A549 (cell line): ENCODE results near the gene FBLN5. TPM values are rescaled to one million over a fixed set of nuclear protein-coding genes. Genes with fewer than 3 reads are reported as not detected.

Experiments used
- ATAC-seq, 2 experiments: fragments of 200-7000 bp in 1 of 2; fragments of >200 bp in 1 of 2; cut with Nextera tagmentation in 1 of 2; cut with Tn5 transposase in 1 of 2; 3 replicates each; pipeline versions ENCODE4 v1.8.0 to v1.9.1; 2018 to 2020; ENCODE audit warnings: mild to moderate bottlenecking in 1 of 2, moderate library complexity in 1 of 2
- CTCF ChIA-PET: fragments of 300-600 bp; sonication (Branson Sonifier 250); formaldehyde crosslinking; extraction: SDS; loops from one replicate; lab custom pipeline; 2021; ENCODE audit warnings: antibody characterized with exemption, inconsistent platforms; lab: Yijun Ruan, JAX
- POLR2A ChIA-PET: fragments of 350-600 bp; formaldehyde crosslinking; extraction: SDS; loops from one replicate; lab custom pipeline; 2021; ENCODE audit warnings: antibody characterized with exemption, inconsistent platforms; lab: Yijun Ruan, JAX
- DNase-seq, 2 experiments: peaks; one replicate each; pipeline versions ENCODE4 v3.0.0 to v3.0.0-alpha.2; 2011 to 2016; ENCODE audit warnings: low read depth in 1 of 2, low spot score in 1 of 2
- FAIRE-seq: peaks from 2 replicates; lab custom pipeline; 2011; peaks lifted over from hg19 to GRCh38; lab: Jason Lieb, UNC
- H3K27ac ChIP-seq, 2 experiments: fragments of >200 bp; sonication (Bioruptor Twin); formaldehyde crosslinking; 3 replicates each; pipeline ENCODE4 v1.5.1; 2016 to 2017
- H3K4me1 ChIP-seq: fragments of >200 bp; sonication (Bioruptor Twin); formaldehyde crosslinking; 3 replicates; pipeline ENCODE4 v1.6.1; 2016
- H3K4me2 ChIP-seq: fragments of >200 bp; sonication (Bioruptor Twin); formaldehyde crosslinking; 3 replicates; pipeline ENCODE4 v1.6.1; 2016
- H3K4me3 ChIP-seq: fragments of >200 bp; sonication (Bioruptor Twin); formaldehyde crosslinking; 3 replicates; pipeline ENCODE4 v1.5.1; 2016
- H3K9me3 ChIP-seq: fragments of >200 bp; sonication (Bioruptor Twin); formaldehyde crosslinking; 3 replicates; pipeline ENCODE4 v1.6.1; 2016
- CBX2 ChIP-seq: fragments of 200-600 bp; sonication (generic); IDR thresholded peaks from 2 replicates; pipeline ENCODE4 v1.6.1; 2016; ENCODE audit warnings: low read depth, mild to moderate bottlenecking, borderline replicate concordance
- CBX8 ChIP-seq: fragments of 200-600 bp; sonication (generic); IDR thresholded peaks from 2 replicates; pipeline ENCODE4 v1.6.1; 2016
- CHD2 ChIP-seq: fragments of 150-350 bp; IDR thresholded peaks from 2 replicates; pipeline ENCODE4 v1.6.1; 2014; ENCODE audit warnings: low read length; ENCODE audit not compliant: partially characterized antibody
- EHF ChIP-seq: fragments of 250-450 bp; sonication (Bioruptor Pico); IDR thresholded peaks from 2 replicates; pipeline ENCODE4 v1.5.0; 2020; ENCODE audit warnings: mild to moderate bottlenecking
- EHMT2 ChIP-seq: fragments of 200-600 bp; sonication (generic); IDR thresholded peaks from 2 replicates; pipeline ENCODE4 v1.6.1; 2016; ENCODE audit warnings: antibody characterized with exemption, low read depth, mild to moderate bottlenecking, moderate library complexity
- ESRRA ChIP-seq: fragments of 150-350 bp; IDR thresholded peaks from 2 replicates; pipeline ENCODE4 v1.6.1; 2014; ENCODE audit warnings: mild to moderate bottlenecking, low read length, borderline replicate concordance
- FOSL2 ChIP-seq, 2 experiments: fragments of 450-650 bp in 1 of 2; fragments of >200 bp in 1 of 2; sonication (Bioruptor Twin) in 1 of 2; formaldehyde crosslinking; IDR thresholded peaks; 2 replicates each; pipeline versions ENCODE4 v1.5.0 to v1.6.1; 2016 to 2020; ENCODE audit warnings: mild to moderate bottlenecking in 1 of 2, moderate library complexity in 1 of 2
- HDAC2 ChIP-seq: fragments of 200-600 bp; sonication (generic); IDR thresholded peaks from 2 replicates; pipeline ENCODE4 v1.6.1; 2016
- HEYL ChIP-seq: fragments of 250-450 bp; sonication (Bioruptor Pico); IDR thresholded peaks from 2 replicates; pipeline ENCODE4 v1.8.0; 2021; ENCODE audit warnings: mild to moderate bottlenecking, moderate library complexity
- HOXA7 ChIP-seq: fragments of 250-450 bp; sonication (Bioruptor Pico); IDR thresholded peaks from 2 replicates; pipeline ENCODE4 v1.5.0; 2020; ENCODE audit warnings: mild to moderate bottlenecking, moderate library complexity
- HOXB13 ChIP-seq: fragments of 250-450 bp; sonication (Bioruptor Pico); IDR thresholded peaks from 2 replicates; pipeline ENCODE4 v1.5.0; 2020; ENCODE audit warnings: low read depth, mild to moderate bottlenecking, moderate library complexity
- KDM5A ChIP-seq: fragments of 200-600 bp; sonication (generic); IDR thresholded peaks from 2 replicates; pipeline ENCODE4 v1.6.1; 2016; ENCODE audit warnings: antibody characterized with exemption, mild to moderate bottlenecking
- MAFK ChIP-seq: fragments of 450-650 bp; IDR thresholded peaks from 2 replicates; pipeline ENCODE4 v1.6.1; 2014; ENCODE audit not compliant: partially characterized antibody
- MYC ChIP-seq: IDR thresholded peaks from 2 replicates; pipeline ENCODE4 v1.6.1; 2012; ENCODE audit warnings: mild to moderate bottlenecking, inconsistent platforms, low read length, improper control_type of control experiment, borderline replicate concordance
- NFE2L2 ChIP-seq: fragments of 150-350 bp; conservative IDR thresholded peaks from 2 replicates; pipeline ENCODE4 v1.6.1; 2014; ENCODE audit warnings: low read length
- NPAS2 ChIP-seq: fragments of 250-450 bp; sonication (Bioruptor Pico); IDR thresholded peaks from 2 replicates; pipeline ENCODE4 v1.8.0; 2022; ENCODE audit warnings: mild to moderate bottlenecking, moderate library complexity, borderline replicate concordance
- NR3C1 ChIP-seq: fragments of >200 bp; sonication (Bioruptor Twin); formaldehyde crosslinking; IDR thresholded peaks from 3 replicates; pipeline ENCODE4 v1.6.1; 2017
- PHF8 ChIP-seq: fragments of 200-600 bp; sonication (generic); IDR thresholded peaks from 2 replicates; pipeline ENCODE4 v1.6.1; 2016; ENCODE audit warnings: low read depth, mild to moderate bottlenecking, antibody characterized with exemption, moderate library complexity, borderline replicate concordance
- POLR2A ChIP-seq: IDR thresholded peaks from 2 replicates; pipeline ENCODE4 v1.6.1; 2012; ENCODE audit warnings: mild to moderate bottlenecking, low read length
- POLR2AphosphoS2 ChIP-seq: conservative IDR thresholded peaks from 2 replicates; pipeline ENCODE4 v1.6.1; 2012; ENCODE audit warnings: low read length, improper control_type of control experiment, inconsistent platforms
- RARB ChIP-seq: fragments of 250-450 bp; sonication (Bioruptor Pico); IDR thresholded peaks from 2 replicates; pipeline ENCODE4 v1.8.0; 2021; ENCODE audit warnings: mild to moderate bottlenecking, moderate library complexity
- TP53 ChIP-seq: fragments of 250-450 bp; sonication (Bioruptor Pico); IDR thresholded peaks from 2 replicates; pipeline ENCODE4 v1.5.0; 2021; ENCODE audit warnings: mild to moderate bottlenecking, moderate library complexity
- ZFP36 ChIP-seq: fragments of 450-650 bp; IDR thresholded peaks from 2 replicates; pipeline ENCODE4 v1.6.1; 2014; ENCODE audit warnings: borderline replicate concordance; ENCODE audit not compliant: partially characterized antibody
- WGBS: methylation state at CpG from one replicate; pipeline ENCODE4 v1.1.6; 2017; ENCODE audit errors: missing lambda C conversion rate; 5-methylcytosine and 5-hydroxymethylcytosine counted together
- polyA plus RNA-seq, 4 experiments: library from polyadenylated mRNA; depleted of rRNA in 3 of 4; stranded (reverse); fragments of >200 nt; fragmentation: RNase III in 1 of 4; extraction: RNeasy Plus Mini Kit Qiagen cat#74134 plus additional on column Dnase treatment in 1 of 4; gene quantifications; 2 replicates in 3 of 4; 3 replicates in 1 of 4; pipeline ENCODE4 v1.2.3, GENCODE V29; 2011 to 2017
- TF ChIP-seq, protein P1 (sequence below): fragments of >200 bp; sonication (Bioruptor Twin); formaldehyde crosslinking; IDR thresholded peaks from 2 replicates; pipeline ENCODE4 v1.6.1; 2016
- TF ChIP-seq, protein P2 (sequence below): fragments of 150-350 bp; IDR thresholded peaks from 2 replicates; pipeline ENCODE4 v1.6.1; 2014; ENCODE audit warnings: low read depth, mild to moderate bottlenecking, low read length
- TF ChIP-seq, protein P3 (sequence below): IDR thresholded peaks from 2 replicates; pipeline ENCODE4 v1.6.1; 2012
- TF ChIP-seq, protein P4 (sequence below): fragments of 250-450 bp; sonication (Bioruptor Pico); IDR thresholded peaks from 2 replicates; pipeline ENCODE4 v1.5.0; 2021; ENCODE audit warnings: mild to moderate bottlenecking, moderate library complexity, borderline replicate concordance
- TF ChIP-seq, protein P5 (sequence below): IDR thresholded peaks from 2 replicates; pipeline ENCODE4 v1.6.1; 2012; ENCODE audit warnings: low read depth, borderline replicate concordance
- TF ChIP-seq, protein P6 (sequence below): fragments of 450-650 bp; IDR thresholded peaks from 2 replicates; pipeline ENCODE4 v1.6.1; 2014; ENCODE audit warnings: antibody characterized with exemption

The FBLN5 gene
- polyA plus RNA-seq, 2 of the 4 experiments (the other 2 are of a cell fraction) = 0.88 to 1.3 TPM

DNA sequence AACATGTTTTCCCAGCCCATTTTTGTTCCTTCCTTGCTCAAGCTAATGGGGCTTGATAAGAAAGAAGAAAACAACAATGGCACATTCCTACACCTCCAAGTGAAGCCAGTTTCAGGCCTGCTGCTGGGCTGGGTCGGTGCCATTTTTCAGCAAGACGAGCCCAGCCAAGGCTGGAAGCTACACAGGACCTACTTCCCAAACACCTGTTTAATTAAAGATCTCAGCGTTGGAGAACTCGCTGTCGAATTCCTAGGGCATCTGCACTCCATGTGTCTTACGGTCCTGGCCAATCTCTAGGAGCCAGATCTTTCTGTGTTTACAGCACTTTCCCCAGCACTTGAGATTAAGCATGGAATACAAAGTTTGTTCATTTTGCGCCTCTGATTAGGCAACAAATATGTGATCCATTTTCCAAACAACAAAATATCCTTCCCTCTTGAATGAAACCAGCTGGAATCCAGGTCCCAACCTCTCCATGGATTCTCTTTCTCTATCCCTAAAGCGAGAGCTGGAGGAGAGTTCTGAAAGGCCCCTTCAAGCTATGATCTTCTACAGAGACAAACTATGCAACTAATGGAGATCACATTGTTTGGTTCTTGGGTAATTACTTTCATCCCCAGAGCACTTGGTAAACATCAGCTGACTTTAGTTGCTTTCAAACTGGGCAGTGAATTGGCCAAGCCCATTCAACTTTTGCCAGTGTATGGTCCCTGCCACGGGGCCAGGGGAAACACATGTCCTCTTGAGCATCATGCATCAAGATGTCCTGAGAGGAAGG lies 45.9 kb downstream of the FBLN5 start:
- Histone ChIP-seq H3K9me3 (no peaks in the 10 kb centered on the region), H3K27ac (no peak overlapping the region), H3K4me1 (no peaks in the 10 kb centered on the region; the same call in 2 of the 3 replicates), H3K4me3 (no peak overlapping the region), H3K4me2 (no peak overlapping the region)
- POLR2A ChIA-PET = no interaction called here
- FAIRE-seq (no peak), ATAC-seq (no peak), DNase-seq (no peak)
- CTCF ChIA-PET = interaction anchor here (1.8 to 5.2 kb wide), 2 partner anchors 11 to 15 kb away, joined by 4 to 32 read pairs; no protein-coding TSS in a partner anchor
- TF ChIP-seq NPAS2 (no peak), HEYL (CRISPR knock-in tag) (no peak), KDM5A (no peak), CBX2 (no peak), RARB (CRISPR knock-in tag) (no peak), HOXA7 (no peak), HOXB13 (CRISPR knock-in tag) (no peak), FOSL2 (IDR thresholded peaks at IDR 0.05) (no peak), FOSL2 (CRISPR knock-in tag; IDR thresholded peaks at IDR 0.05) (no peak), CBX8 (no peak), ESRRA (no peak), NFE2L2 (no peak)
- TF ChIP-seq, protein P1, sequence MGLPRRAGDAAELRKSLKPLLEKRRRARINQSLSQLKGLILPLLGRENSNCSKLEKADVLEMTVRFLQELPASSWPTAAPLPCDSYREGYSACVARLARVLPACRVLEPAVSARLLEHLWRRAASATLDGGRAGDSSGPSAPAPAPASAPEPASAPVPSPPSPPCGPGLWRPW = no peak
- TF ChIP-seq, protein P2, sequence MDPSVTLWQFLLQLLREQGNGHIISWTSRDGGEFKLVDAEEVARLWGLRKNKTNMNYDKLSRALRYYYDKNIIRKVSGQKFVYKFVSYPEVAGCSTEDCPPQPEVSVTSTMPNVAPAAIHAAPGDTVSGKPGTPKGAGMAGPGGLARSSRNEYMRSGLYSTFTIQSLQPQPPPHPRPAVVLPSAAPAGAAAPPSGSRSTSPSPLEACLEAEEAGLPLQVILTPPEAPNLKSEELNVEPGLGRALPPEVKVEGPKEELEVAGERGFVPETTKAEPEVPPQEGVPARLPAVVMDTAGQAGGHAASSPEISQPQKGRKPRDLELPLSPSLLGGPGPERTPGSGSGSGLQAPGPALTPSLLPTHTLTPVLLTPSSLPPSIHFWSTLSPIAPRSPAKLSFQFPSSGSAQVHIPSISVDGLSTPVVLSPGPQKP = no peak
- TF ChIP-seq, all 56 proteins: peak for 0
- WGBS = 74% methylated on average over 9 of the region's 9 CpGs

DNA sequence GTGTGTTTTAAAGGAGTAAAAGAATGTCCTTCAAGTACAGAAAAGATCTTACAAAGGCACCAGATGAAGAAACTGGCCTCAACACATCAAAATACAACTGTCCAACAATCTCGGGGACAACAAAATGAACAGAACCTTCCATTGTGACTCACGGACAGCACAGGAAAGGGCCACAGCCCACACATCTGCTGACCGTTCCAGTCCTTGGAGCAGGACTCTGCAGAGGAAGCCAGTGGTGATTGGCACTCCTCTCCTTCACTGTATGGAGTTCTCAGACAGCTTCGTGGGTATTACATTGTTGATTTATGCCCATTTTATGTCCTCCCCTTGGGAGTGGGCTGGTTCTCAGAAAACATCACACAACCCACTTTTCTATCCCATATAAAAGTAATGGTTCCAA lies 47.7 kb downstream of the FBLN5 start:
- FAIRE-seq = no peak
- POLR2A ChIA-PET = no interaction called here

DNA sequence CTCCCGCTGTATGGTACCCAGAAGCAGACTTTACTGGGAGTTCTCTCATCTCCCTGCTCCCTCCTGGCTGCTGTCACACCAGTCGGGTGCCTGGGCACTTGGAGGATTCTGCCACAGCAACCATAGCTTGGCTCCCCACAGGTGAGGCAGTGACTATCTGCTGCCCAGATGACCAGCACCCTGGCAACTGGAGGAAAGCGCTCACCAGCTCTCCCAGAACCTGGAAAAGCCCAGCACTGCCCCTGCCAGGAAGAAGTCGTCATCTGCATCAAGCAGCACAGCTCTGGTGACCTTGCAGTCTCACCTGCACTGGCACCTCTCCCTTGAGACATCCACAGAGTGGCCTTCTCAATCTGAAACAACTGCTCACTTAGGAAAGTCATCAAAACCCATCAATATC lies 48.3 kb downstream of the FBLN5 start:
- peak in 1 of 2 experiments; percentile 12 for DNase-seq
- Histone ChIP-seq H3K4me2 (no peak overlapping the region), H3K27ac (no peak overlapping the region), H3K9me3 (no peaks in the 10 kb centered on the region), H3K4me1 (no peaks in the 10 kb centered on the region), H3K4me3 (no peak overlapping the region)
- no peak; a peak in 1 of 6 replicates for ATAC-seq
- WGBS = 60% methylated on average over 3 of the region's 4 CpGs
- ChIA-PET POLR2A (no interaction called here), CTCF (interaction anchor here (1.0 to 5.2 kb wide), 2 partner anchors 13 to 249 kb away, joined by 3 to 32 read pairs; no protein-coding TSS in a partner anchor)
- FAIRE-seq = no peak
- TF ChIP-seq PHF8 (no peak), KDM5A (no peak), HDAC2 (no peak), POLR2AphosphoS2 (no peak), NPAS2 (no peak), CHD2 (no peak)
- TF ChIP-seq, protein P3, sequence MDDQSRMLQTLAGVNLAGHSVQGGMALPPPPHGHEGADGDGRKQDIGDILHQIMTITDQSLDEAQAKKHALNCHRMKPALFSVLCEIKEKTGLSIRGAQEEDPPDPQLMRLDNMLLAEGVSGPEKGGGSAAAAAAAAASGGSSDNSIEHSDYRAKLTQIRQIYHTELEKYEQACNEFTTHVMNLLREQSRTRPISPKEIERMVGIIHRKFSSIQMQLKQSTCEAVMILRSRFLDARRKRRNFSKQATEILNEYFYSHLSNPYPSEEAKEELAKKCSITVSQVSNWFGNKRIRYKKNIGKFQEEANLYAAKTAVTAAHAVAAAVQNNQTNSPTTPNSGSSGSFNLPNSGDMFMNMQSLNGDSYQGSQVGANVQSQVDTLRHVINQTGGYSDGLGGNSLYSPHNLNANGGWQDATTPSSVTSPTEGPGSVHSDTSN = no peak
- TF ChIP-seq, protein P4, sequence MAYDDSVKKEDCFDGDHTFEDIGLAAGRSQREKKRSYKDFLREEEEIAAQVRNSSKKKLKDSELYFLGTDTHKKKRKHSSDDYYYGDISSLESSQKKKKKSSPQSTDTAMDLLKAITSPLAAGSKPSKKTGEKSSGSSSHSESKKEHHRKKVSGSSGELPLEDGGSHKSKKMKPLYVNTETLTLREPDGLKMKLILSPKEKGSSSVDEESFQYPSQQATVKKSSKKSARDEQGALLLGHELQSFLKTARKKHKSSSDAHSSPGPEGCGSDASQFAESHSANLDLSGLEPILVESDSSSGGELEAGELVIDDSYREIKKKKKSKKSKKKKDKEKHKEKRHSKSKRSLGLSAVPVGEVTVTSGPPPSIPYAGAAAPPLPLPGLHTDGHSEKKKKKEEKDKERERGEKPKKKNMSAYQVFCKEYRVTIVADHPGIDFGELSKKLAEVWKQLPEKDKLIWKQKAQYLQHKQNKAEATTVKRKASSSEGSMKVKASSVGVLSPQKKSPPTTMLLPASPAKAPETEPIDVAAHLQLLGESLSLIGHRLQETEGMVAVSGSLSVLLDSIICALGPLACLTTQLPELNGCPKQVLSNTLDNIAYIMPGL (CRISPR knock-in tag) = no peak
- TF ChIP-seq, protein P5, sequence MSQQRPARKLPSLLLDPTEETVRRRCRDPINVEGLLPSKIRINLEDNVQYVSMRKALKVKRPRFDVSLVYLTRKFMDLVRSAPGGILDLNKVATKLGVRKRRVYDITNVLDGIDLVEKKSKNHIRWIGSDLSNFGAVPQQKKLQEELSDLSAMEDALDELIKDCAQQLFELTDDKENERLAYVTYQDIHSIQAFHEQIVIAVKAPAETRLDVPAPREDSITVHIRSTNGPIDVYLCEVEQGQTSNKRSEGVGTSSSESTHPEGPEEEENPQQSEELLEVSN = no peak

More for the DNA sequence above, 47.7 kb downstream of the FBLN5 start:
- H3K9me3 ChIP-seq = no peaks in the 10 kb centered on the region
- no peak overlapping the region for H3K4me3 ChIP-seq
- no peak overlapping the region for H3K27ac ChIP-seq
- H3K4me2 ChIP-seq = no peak overlapping the region
- no peak for ATAC-seq
- WGBS = 61% methylated on average over 4 of the region's 4 CpGs
- TF ChIP-seq ESRRA (no peak), NPAS2 (no peak), ZFP36 (no peak), MAFK (no peak), EHMT2 (no peak), NR3C1 (no peak), HOXB13 (CRISPR knock-in tag) (no peak), EHF (CRISPR knock-in tag) (no peak), POLR2AphosphoS2 (no peak), HOXA7 (no peak), MYC (no peak), POLR2A (no peak), TP53 (CRISPR knock-in tag) (no peak)
- TF ChIP-seq, protein P1 = no peak
- TF ChIP-seq, protein P6, sequence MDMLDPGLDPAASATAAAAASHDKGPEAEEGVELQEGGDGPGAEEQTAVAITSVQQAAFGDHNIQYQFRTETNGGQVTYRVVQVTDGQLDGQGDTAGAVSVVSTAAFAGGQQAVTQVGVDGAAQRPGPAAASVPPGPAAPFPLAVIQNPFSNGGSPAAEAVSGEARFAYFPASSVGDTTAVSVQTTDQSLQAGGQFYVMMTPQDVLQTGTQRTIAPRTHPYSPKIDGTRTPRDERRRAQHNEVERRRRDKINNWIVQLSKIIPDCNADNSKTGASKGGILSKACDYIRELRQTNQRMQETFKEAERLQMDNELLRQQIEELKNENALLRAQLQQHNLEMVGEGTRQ = no peak
- TF ChIP-seq, all 56 proteins: peak for 0
- DNase-seq = no peak
- no peaks in the 10 kb centered on the region for H3K4me1 ChIP-seq
- CTCF ChIA-PET = interaction anchor here (1.8 to 5.2 kb wide), 2 partner anchors 12 to 17 kb away, joined by 4 to 32 read pairs; no protein-coding TSS in a partner anchor
